Heart right ventricle (tissue), 16 donors: Measurements from ENCODE around the gene NUP214. TPM values are rescaled to one million over a fixed set of nuclear protein-coding genes. Genes with fewer than 3 reads are reported as not detected.

Experiments
- ATAC-seq, 8 donors: fragments of 200-7000 bp; cut with Tn5 transposase; one replicate each; pipeline ENCODE4 v1.9.1; 2020; ENCODE audit warnings: mild to moderate bottlenecking in 8 of 8, moderate library complexity in 8 of 8, moderate number of reproducible peaks in 1 of 8
- DNase-seq, 2 donors: peaks; one replicate each; pipeline ENCODE4 v3.0.0-alpha.2; 2020
- H3K27ac ChIP-seq, 10 donors: fragments of 200-600 bp; sonication (generic) in 2 of 10; one replicate each; pipeline versions ENCODE4 v1.5.0 to v1.8.0; 2020 to 2022; ENCODE audit warnings: mild to moderate bottlenecking in 3 of 10
- H3K27me3 ChIP-seq, 7 donors: fragments of 200-600 bp; one replicate each; pipeline ENCODE4 v1.8.0; 2021 to 2022; ENCODE audit warnings: mild to moderate bottlenecking in 2 of 7
- H3K36me3 ChIP-seq, 9 donors: fragments of 200-600 bp; sonication (generic) in 1 of 9; one replicate each; pipeline versions ENCODE4 v1.5.0 to v1.8.0; 2020 to 2022; ENCODE audit warnings: mild to moderate bottlenecking in 2 of 9
- H3K4me1 ChIP-seq, 9 donors: fragments of 200-600 bp; sonication (generic) in 1 of 9; one replicate each; pipeline versions ENCODE4 v1.5.0 to v1.8.0; 2020 to 2022; ENCODE audit warnings: mild to moderate bottlenecking in 4 of 9
- H3K4me3 ChIP-seq, 10 donors: fragments of 200-600 bp; sonication (generic) in 2 of 10; one replicate each; pipeline versions ENCODE4 v1.5.0 to v1.8.0; 2020 to 2022; ENCODE audit warnings: mild to moderate bottlenecking in 7 of 10, moderate library complexity in 2 of 10
- H3K9me3 ChIP-seq, 11 donors: fragments of 200-600 bp in 10 of 11; sonication (generic) in 2 of 11; one replicate each; pipeline versions ENCODE4 v1.5.0 to v1.8.0; 2013 to 2022; ENCODE audit warnings: mild to moderate bottlenecking in 2 of 11, control low read depth in 1 of 11, moderate library complexity in 1 of 11
- CTCF ChIP-seq, 9 donors: fragments of 200-600 bp; sonication (generic) in 2 of 9; IDR thresholded peaks; one replicate each; pipeline versions ENCODE4 v1.5.0 to v1.8.0; 2021 to 2022; ENCODE audit warnings: antibody characterized with exemption in 9 of 9, mild to moderate bottlenecking in 5 of 9, moderate library complexity in 1 of 9
- WGBS, 2 donors: extraction: QIAGEN DNeasy Blood & Tissue Kit; methylation state at CpG; one replicate each; pipeline ENCODE4 v1.1.7; 2013; ENCODE audit warnings: inconsistent platforms in 1 of 2; 5-methylcytosine and 5-hydroxymethylcytosine counted together
- intact Hi-C, 10 donors: fragments of 100-400 bp; cut with DNase I; formaldehyde crosslinking; loops; one replicate each; pipeline versions ENCODE4 v1.11.1 to v1.14.2; 2022
- polyA plus RNA-seq, 2 donors: library from polyadenylated mRNA; stranded (reverse); fragments of 200-250 nt; gene quantifications; one replicate each; pipeline ENCODE4 v1.2.3, GENCODE V29; 2013
- total RNA-seq, 10 donors: library from RNA; stranded (reverse); fragmentation: NEBNext Ultra II Directional in 3 of 10; extraction: Animal tissue kit (Norgen Biotek cat#: 25700) in 3 of 10; gene quantifications; one replicate each; pipeline versions ENCODE4 v1.2.1 to v1.2.4, GENCODE V29; 2021 to 2023
- donor health status: Arrhythmogenic right ventricular cardiomyopathy.
- donor health status: ischemic (EF 13 %, LVEDD 7.1; RV severe dilation, severe dysfunction).
- donor health status: healthy with polysubstance abuse.
- donor health status: DM: no; HTN: yes; CAD: no.
- donor health status: DM: no; HTN: no; CAD: no.
- donor health status: ischemic (EF 25% LVEDD 6.9; RV normal size, moderate dysfunction).
- donor health status: ischemic (EF 25% LVEDD 5.7; RV mildly dilated, moderate dysfunction).
- donor health status: healthy.
- donor health status: DM: yes; HTN: yes; CAD: no.
- donor health status: Ischemic cardiomyopathy.
- donor health status: ischemic (EF 35%, LVEDD 5.7; RV mildly dilated, moderate dysfunction).
- donor health status: nonischemic (EF 11% LVEDD 7.7; RV severe dilation, severe dysfunction).
- donor health status: DM: yes; HTN: yes; CAD: no.
- donor health status: PGD.
- donor health status: ischemic (EF 29% LVEDD 5.4; RV normal size, mild dysfunction).
- donor health status: nonischemic (EF 23%, LVEDD 6.1; RV moderate dilation, normal function).

The NUP214 gene
- total and polyA plus RNA-seq, 12 donors, result 13.8 to 27.1 (median 22.9) TPM

- ATAC-seq (no peak), DNase-seq (no peak)
- intact Hi-C loops, result no loop called here
- WGBS, 2 donors, result 78 to 85% methylated on average over 9 of the region's 9 CpGs
- Histone ChIP-seq H3K27ac (peak overlapping the region in 4 of 10 donors; percentile 0 to 85 (median 56)), H3K27me3 (peaks cover 0 to 32% (median 18%) of the 10 kb centered on the region in 7 donors), H3K4me3 (no peak overlapping the region), H3K9me3 (no peaks in the 10 kb centered on the region), H3K4me1 (peaks cover 9 to 74% (median 36%) of the 10 kb centered on the region in 9 donors), H3K36me3 (no peaks in the 10 kb centered on the region)
- no peak for TF ChIP-seq CTCF (IDR thresholded peaks at IDR 0.05)
Measured at GRCh38 chr9:131100445-131100844, 24.9 kb upstream of the NUP214 start.

- TF ChIP-seq CTCF (IDR thresholded peaks at IDR 0.05), result no peak
- H3K9me3 ChIP-seq, result no peaks in the 10 kb centered on the region
- peak overlapping the region in 6 of 10 donors; percentile 36 to 78 (median 62) for H3K27ac ChIP-seq
- no peak overlapping the region for H3K4me3 ChIP-seq
- H3K27me3 ChIP-seq, result peaks cover 0 to 23% (median 10%) of the 10 kb centered on the region in 7 donors
- 86 to 88% methylated on average over 11 of the region's 11 CpGs for WGBS, 2 donors
- intact Hi-C loops, result no loop called here
- ATAC-seq (no peak), DNase-seq (no peak)
- peaks cover 0 to 9% (median 0%) of the 10 kb centered on the region in 9 donors for H3K36me3 ChIP-seq
- peaks cover 6 to 72% (median 32%) of the 10 kb centered on the region in 9 donors for H3K4me1 ChIP-seq
Measured at GRCh38 chr9:131101207-131101964, 24.0 kb upstream of the NUP214 start.

DNA sequence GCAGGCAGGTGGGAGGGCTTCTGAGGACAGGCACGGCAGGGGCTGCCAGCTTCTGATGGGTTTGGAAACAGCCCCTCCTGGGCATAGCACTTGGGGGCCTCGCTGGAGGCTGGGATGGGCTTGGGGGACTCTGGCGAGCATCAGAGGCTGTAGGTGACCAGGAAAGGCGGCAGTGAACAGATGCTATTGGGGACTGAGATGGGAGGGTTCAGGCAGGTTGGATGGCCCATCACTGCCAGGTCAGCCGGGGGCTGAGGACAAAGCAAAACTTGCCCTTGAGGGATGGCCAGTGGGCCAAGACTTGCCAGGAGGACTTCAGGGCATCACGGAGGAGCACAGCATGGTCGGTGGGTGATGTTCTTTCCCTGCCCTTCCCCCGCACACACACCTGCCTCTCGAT lies 22.4 kb upstream of the NUP214 start:
- Histone ChIP-seq H3K27ac (peak overlapping the region in 8 of 10 donors; percentile 22 to 78 (median 55)), H3K4me1 (peaks cover 6 to 75% (median 32%) of the 10 kb centered on the region in 9 donors), H3K36me3 (peaks cover 0 to 10% (median 0%) of the 10 kb centered on the region in 9 donors), H3K4me3 (peak overlapping the region in 4 of 10 donors; percentile 1 to 24 (median 14)), H3K27me3 (peaks cover 0 to 6% (median 0%) of the 10 kb centered on the region in 7 donors), H3K9me3 (no peaks in the 10 kb centered on the region)
- ATAC-seq, result no peak
- WGBS, 2 donors, result 80 to 83% methylated on average over 9 of the region's 9 CpGs
- no peak for DNase-seq
- no peak for TF ChIP-seq CTCF (IDR thresholded peaks at IDR 0.05)
- intact Hi-C loops, result no loop called here

DNA sequence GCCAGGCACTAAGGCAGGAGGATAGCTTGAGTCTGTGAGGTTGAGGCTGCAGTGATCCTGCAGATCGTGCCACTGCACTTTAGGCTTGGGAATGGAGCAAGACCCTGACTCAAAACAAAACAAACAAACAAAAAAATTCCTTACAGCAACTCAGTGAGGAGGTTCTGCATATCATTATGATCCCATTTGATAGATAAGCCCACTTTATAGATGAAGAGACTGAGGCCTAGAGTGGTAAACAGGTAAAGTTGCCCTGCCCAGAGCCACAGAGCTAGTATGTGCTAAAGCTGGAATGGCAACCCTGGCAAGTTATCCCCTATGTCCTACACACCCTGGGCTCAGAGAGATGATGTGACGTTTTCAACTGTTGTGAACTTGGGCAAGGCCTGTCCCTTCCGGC lies 21.9 kb upstream of the NUP214 start:
- Histone ChIP-seq H3K9me3 (no peaks in the 10 kb centered on the region), H3K4me3 (no peak overlapping the region), H3K36me3 (peaks cover 0 to 10% (median 0%) of the 10 kb centered on the region in 9 donors), H3K4me1 (peaks cover 3 to 75% (median 32%) of the 10 kb centered on the region in 9 donors), H3K27ac (peak overlapping the region in 3 of 10 donors; percentile 46 to 78 (median 63)), H3K27me3 (peaks cover 0 to 1% (median 0%) of the 10 kb centered on the region in 7 donors)
- no peak for TF ChIP-seq CTCF (IDR thresholded peaks at IDR 0.05)
- intact Hi-C loops, result no loop called here
- no peak for DNase-seq
- 90 to 93% methylated on average over 3 of the region's 3 CpGs for WGBS, 2 donors
- no peak for ATAC-seq
